AG04449 (cell line): ENCODE data around the gene AGAP1.

Experiments used
- CTCF ChIA-PET: fragments of 350-600 bp; formaldehyde crosslinking; extraction: SDS; loops from one replicate; lab custom pipeline; 2021; ENCODE audit warnings: antibody characterized with exemption; lab: Yijun Ruan, JAX
- POLR2A ChIA-PET: fragments of 400-600, 350-600 bp; formaldehyde crosslinking; extraction: SDS; loops from one replicate; lab custom pipeline; 2020; ENCODE audit warnings: antibody characterized with exemption, inconsistent platforms; lab: Yijun Ruan, JAX
- DNase-seq: peaks from one replicate; pipeline ENCODE4 v3.0.0-alpha.2; 2010; ENCODE audit warnings: low read depth, low spot score
- H3K4me3 ChIP-seq: 2 replicates; pipeline ENCODE4 v1.5.1; 2011; ENCODE audit warnings: low read depth, mild to moderate bottlenecking, control low read depth, low read length
- CTCF ChIP-seq: IDR thresholded peaks from one replicate; pipeline ENCODE4 v1.5.1; 2011; ENCODE audit warnings: mild to moderate bottlenecking, moderate library complexity, low read length, control low read depth, inconsistent platforms; ENCODE audit not compliant: insufficient read depth; ENCODE audit errors: missing control alignments

Gene AGAP1

GRCh38 chr2:235449568-235449967 is 44.3 kb upstream of the AGAP1 start:
- no peak overlapping the region for H3K4me3 ChIP-seq
- ChIA-PET CTCF (no interaction called here), POLR2A (no interaction called here)
- DNase-seq, result no peak
- no peak for TF ChIP-seq CTCF

GRCh38 chr2:235453605-235454151 is 40.2 kb upstream of the AGAP1 start:
- TF ChIP-seq CTCF, result no peak
- POLR2A ChIA-PET, result no interaction called here
- CTCF ChIA-PET, result no interaction called here
- no peak overlapping the region for H3K4me3 ChIP-seq
- DNase-seq, result no peak

DNA sequence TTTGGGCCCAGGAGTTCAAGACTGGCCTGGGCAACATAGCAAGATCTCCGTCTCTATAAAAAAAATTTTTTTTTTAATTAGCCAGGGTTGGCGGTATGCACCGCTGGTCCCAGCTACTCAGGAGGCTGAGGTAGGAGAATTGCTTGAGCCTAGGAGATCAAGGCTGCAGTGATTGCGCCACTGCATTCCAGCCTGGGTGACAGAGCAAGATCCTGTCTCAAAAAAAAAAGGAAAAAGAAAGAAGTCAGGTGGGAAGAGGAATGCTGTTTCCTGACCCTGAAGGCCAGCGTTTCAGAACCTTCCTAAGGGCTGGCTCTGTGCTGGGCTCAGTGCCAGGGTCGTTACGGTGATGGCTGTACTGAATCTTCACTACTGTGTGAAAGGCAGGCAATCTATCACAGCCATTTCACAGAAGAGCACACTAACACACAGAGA is 35.0 kb upstream of the AGAP1 start:
- ChIA-PET POLR2A (no interaction called here), CTCF (no interaction called here)
- TF ChIP-seq CTCF, result no peak
- no peak overlapping the region for H3K4me3 ChIP-seq
- no peak for DNase-seq

GRCh38 chr2:235460548-235461047 is 33.2 kb upstream of the AGAP1 start:
- CTCF ChIA-PET, result no interaction called here

GRCh38 chr2:235461763-235462414 is 32.0 kb upstream of the AGAP1 start:
- no peak for TF ChIP-seq CTCF
- CTCF ChIA-PET, result interaction anchor here (1.5 kb wide), 1 partner anchor 325 kb away, joined by 3 read pairs; no protein-coding TSS in a partner anchor
- DNase-seq, result no peak
- POLR2A ChIA-PET, result no interaction called here
- no peak overlapping the region for H3K4me3 ChIP-seq

More at GRCh38 chr2:235460548-235461047, 33.2 kb upstream of the AGAP1 start:
- no peak overlapping the region for H3K4me3 ChIP-seq
- TF ChIP-seq CTCF, result no peak
- POLR2A ChIA-PET, result no interaction called here
- no peak for DNase-seq

DNA sequence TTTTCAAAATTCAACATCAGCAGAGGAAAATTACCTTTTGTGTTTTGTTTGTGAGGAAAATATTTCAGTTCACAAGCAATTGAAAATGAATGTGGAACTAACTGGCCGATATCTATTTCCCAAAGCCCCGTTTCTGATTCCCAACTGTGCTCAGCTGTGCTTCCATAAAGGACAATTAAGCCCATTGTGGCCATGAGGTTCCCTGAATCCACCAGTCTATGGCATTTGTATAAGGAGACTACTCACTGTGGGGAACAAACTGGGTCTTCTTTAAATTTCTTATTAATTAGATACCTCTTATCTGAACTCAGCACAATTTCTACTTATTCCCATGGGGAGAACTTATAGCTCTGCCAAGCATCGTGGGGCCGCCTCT is 31.4 kb upstream of the AGAP1 start:
- no peak for DNase-seq
- no peak for TF ChIP-seq CTCF
- POLR2A ChIA-PET, result no interaction called here
- CTCF ChIA-PET, result interaction anchor here (0.9 to 1.5 kb wide), 2 partner anchors 44 to 326 kb away, joined by 3 read pairs; no protein-coding TSS in a partner anchor
- H3K4me3 ChIP-seq, result no peak overlapping the region
